Loucy (cell line): Measurements from ENCODE around the gene GNAO1.

ENCODE experiments used
- EZH2phosphoT487 ChIP-seq: fragments of 200-600 bp; IDR thresholded peaks from 2 replicates; pipeline ENCODE4 v1.6.1; 2018; ENCODE audit warnings: antibody characterized with exemption, mild to moderate bottlenecking, moderate library complexity, borderline replicate concordance
- TF ChIP-seq, protein P1 (sequence below): fragments of 200-600 bp; sonication (generic); conservative IDR thresholded peaks from 2 replicates; pipeline ENCODE4 v1.5.1; 2014; ENCODE audit warnings: mild to moderate bottlenecking, antibody characterized with exemption, low read length

DNA sequence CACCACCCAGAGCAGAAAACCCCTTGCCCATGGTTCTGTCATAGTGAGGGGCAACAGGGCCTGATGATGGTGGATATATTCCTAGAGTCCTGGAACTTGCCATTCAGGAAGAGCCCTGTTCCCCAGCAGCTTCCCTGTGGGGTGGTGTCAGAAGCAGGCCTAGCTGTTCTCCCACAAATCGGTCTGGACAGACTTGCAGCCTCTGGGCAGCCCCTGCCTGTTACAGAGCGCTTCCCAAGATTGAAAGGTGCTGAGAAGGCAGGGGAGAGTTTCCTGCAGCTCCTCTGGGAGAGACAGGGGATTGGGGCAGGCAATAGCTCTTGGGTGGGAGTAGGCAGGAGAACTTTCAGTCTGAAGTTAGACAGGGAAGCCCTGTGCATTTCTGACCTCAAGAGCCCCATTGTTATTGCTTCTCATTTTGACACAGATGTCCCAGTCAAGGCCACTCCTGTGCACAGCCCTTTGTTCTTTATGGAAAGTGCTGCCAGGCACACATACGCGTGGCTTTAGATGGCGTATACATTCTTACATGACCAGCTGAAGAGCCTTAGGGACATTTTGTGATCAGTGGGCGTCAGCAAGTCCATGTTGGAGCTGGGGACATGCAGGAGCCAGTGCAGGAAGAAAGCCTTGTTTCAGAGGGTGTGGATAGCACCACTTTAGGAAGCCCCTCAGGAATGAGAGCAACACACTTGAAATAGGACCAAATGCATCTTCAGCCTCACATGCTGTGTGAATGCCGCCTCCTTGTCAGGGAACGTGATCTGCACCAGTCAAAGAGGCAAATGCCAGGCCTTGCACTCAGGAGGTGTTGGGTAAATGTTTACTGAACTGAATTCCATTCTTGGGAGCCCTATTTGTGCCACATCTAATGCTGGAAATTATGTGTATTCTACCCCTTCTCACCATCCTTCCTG, 67.5 kb downstream of the GNAO1 start:
- TF ChIP-seq, protein P1, sequence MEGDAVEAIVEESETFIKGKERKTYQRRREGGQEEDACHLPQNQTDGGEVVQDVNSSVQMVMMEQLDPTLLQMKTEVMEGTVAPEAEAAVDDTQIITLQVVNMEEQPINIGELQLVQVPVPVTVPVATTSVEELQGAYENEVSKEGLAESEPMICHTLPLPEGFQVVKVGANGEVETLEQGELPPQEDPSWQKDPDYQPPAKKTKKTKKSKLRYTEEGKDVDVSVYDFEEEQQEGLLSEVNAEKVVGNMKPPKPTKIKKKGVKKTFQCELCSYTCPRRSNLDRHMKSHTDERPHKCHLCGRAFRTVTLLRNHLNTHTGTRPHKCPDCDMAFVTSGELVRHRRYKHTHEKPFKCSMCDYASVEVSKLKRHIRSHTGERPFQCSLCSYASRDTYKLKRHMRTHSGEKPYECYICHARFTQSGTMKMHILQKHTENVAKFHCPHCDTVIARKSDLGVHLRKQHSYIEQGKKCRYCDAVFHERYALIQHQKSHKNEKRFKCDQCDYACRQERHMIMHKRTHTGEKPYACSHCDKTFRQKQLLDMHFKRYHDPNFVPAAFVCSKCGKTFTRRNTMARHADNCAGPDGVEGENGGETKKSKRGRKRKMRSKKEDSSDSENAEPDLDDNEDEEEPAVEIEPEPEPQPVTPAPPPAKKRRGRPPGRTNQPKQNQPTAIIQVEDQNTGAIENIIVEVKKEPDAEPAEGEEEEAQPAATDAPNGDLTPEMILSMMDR: no peak
- no peak for TF ChIP-seq EZH2phosphoT487
